GM18520 (cell line): ENCODE results near the gene COX14.
"Not testable (repeated sequence)": the region's sequence is repeated elsewhere in the genome, so short reads cannot be mapped to it uniquely, and the experiment has no call there.

ENCODE experiments used
- ATAC-seq: cut with Tn5 transposase; IDR thresholded peaks from one replicate; pipeline ENCODE4 v1.9.1; 2021; ENCODE audit not compliant: unreplicated experiment

The COX14 gene

GRCh38 chr12:50107416-50108268 is 4.4 kb upstream of the COX14 start:
- ATAC-seq: no peak

GRCh38 chr12:50109319-50109718 is 2.7 kb upstream of the COX14 start:
- ATAC-seq: no peak

GRCh38 chr12:50110127-50110761 is 1.8 kb upstream of the COX14 start:
- no peak for ATAC-seq

- no peak for ATAC-seq
Observed at GRCh38 chr12:50110762-50111351, 1.2 kb upstream of the COX14 start.

DNA sequence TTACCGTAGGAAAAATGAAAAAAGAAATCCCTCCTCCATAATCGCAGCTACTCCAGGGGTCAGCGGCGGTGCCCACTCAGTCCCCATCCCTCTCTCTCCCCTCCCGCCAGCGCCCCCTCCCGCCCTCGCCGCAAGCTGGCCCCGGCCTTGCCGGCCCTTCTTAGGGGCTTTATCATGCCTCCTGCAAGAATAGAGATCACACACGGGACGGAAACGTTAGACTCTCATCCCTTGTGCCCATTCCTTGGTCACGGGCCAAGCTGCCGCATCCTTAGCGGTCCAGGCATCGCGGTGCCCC is 692 bp upstream of the COX14 start:
- ATAC-seq: no peak

DNA sequence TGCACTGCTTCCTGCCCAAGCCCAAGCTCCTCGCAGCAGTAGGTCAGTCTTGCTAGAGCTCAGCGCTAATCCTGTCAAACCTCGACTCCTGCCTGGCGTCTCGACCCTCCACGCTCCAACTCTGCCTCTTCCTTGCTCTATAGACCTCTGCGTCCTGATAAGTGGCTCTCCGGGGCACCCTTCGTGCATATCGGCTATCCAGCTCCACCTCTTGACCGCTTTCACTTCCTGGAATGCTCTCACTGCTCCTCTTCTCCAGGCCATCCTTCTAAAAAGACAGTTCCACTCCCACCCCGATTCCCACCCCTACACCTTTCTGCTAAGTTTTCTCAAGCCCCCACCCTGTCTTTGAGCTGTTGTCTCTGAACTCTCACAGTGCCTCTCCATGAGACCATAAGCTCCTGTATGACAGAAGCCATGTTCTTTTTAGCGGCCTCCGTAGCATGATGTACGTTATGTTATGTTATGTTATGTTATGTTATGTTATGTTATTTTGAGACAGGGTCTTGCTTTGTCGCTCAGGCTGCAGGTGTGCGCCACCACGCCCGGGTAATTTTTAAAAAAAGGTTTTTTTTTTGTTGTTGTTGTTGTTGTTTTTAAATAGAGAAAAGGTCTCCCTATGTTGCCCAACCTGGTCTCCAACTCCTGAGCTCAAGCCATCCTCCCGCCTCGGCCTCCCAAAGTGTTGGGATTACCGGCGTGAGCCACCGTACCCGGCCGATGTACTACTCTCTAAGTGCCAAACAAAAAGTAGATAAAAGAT is 601 bp downstream of the COX14 start:
- no peak for ATAC-seq

- no peak for ATAC-seq
Observed at GRCh38 chr12:50117057-50117622, 5.1 kb downstream of the COX14 start.

- no peak for ATAC-seq
Observed at GRCh38 chr12:50119387-50119786, 7.4 kb downstream of the COX14 start.

DNA sequence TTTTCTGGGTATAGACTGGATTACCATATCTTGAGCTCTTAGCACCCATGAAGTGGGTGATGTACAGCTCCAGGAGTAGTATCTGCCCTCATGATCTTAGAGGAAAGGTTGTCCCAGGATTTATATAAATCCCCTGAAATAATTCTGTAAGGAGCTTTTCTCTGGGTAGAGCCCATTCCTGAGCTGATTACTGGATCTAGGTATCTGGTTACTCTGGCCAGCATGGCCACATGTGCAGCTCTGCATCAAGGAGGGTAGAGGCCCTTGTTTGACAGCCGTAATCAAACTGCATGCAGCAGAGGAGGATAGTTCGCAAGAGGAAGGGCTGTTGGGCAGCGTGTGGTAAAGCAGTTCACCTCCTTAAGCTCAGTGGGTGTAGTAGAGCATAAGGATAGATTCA is 8.5 kb downstream of the COX14 start:
- no peak for ATAC-seq

DNA sequence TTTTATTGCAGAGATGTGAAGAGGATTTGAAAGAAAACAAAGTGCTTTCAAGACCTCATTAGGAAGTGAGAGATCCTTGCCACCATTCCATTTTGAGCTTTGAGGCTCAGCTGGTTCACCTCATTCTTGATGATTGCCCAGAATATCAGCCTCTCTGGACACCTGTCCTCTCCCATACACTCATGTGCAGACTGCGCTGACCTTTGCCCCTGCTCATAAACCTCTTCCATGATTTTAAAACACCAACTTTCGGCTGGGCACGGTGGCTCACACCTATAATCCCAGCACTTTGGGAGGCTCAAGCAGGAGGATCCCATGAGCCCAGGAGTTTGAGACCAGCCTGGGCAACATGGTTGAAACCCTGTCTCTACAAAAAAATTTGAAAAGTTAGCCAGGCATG is 8.9 kb downstream of the COX14 start:
- no peak for ATAC-seq

DNA sequence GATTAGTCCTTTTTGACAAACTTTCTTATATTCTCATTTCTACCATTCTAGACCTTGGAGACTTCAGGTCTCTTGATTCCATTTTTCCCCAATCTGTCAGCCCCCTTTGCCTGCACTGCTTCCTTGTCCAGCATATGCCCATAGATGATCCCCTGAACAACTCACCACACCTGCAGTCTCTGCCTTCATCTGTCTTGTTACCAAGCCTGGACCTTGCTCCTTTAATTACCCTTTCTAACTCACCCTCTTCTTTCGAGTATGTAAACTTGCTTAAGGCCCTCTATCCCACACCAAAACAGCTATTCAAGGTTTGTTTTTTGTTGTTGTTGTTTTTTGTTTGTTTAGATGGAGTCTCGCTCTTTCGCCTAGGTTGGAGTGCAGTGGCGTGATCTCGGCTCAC is 9.6 kb downstream of the COX14 start:
- ATAC-seq: no peak

GRCh38 chr12:50123203-50123602 is 11.2 kb downstream of the COX14 start:
- ATAC-seq: no peak

DNA sequence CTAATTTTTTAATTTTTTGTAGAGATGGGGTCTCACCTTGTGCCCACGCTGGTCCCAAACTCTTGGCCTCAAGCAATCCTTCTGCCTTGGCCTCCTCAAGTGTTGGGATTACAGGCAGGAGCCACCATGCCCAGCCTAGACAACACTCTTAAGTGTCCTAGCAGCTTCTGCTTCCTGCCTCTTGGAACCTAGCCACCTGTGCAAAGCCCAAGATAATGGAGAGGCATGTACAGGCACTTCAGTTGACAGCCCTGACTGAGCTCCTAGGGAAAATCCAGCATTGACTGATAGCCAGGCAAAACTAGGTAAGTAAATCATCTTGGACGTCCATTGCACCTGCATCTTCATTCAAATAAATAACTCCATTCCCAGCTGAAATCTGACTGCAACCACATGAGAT is 15.5 kb downstream of the COX14 start:
- ATAC-seq: no peak

DNA sequence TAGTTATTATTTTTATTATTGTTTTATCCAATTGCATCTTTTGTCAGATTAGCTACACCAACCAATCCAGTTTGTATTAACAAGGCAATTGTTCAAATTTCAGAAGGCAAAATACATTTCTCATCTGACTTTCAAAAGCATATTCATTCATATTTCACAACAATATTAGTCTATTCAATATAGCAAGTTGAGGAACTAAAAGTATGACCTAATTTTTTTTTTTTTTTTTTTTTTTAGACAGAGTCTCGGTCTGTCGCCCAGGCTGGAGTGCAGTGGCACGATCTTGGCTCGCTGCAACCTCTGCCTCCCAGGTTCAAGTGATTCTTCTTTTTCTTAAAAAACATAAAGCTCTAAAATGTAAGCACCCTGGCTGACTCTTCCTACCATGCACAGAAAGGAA is 17.3 kb downstream of the COX14 start:
- ATAC-seq: no peak

- no peak for ATAC-seq
Observed at GRCh38 chr12:50132505-50133135, 20.6 kb downstream of the COX14 start.

- ATAC-seq: no peak
Observed at GRCh38 chr12:50142993-50143392, 31.0 kb downstream of the COX14 start.

GRCh38 chr12:50145439-50145838 is 33.4 kb downstream of the COX14 start:
- no peak for ATAC-seq

GRCh38 chr12:50147281-50147680 is 35.2 kb downstream of the COX14 start:
- no peak for ATAC-seq

DNA sequence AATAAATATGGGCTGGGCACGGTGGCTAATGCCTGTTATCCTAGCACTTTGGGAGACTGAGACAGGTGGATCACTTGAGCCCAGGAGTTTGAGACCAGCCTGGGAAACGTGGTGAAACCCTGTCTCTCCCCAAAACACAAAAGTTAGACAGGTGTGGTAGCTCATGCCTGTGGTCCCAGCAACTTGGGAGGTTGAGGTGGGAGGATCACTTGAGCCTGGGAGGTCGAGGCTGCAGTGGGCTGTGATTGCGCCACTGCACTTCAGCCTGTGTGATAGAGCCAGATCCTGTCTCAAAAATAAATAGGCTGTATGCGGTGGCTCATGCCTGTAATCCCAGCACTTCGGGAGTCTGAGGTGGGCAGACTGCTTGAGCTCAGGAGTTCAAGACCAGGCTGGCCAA is 36.0 kb downstream of the COX14 start:
- ATAC-seq: not testable (repeated sequence)

- no peak for ATAC-seq
Observed at GRCh38 chr12:50149311-50149710, 37.3 kb downstream of the COX14 start.
